ENCODE results near the gene SRSF1.
A peak's percentile ranks its signal among the peaks of the same experiment; 100 is the strongest.
"Not testable (repeated sequence)": the region's sequence is repeated elsewhere in the genome, so short reads cannot be mapped to it uniquely, and the experiment has no call there.

Gene SRSF1

DNA sequence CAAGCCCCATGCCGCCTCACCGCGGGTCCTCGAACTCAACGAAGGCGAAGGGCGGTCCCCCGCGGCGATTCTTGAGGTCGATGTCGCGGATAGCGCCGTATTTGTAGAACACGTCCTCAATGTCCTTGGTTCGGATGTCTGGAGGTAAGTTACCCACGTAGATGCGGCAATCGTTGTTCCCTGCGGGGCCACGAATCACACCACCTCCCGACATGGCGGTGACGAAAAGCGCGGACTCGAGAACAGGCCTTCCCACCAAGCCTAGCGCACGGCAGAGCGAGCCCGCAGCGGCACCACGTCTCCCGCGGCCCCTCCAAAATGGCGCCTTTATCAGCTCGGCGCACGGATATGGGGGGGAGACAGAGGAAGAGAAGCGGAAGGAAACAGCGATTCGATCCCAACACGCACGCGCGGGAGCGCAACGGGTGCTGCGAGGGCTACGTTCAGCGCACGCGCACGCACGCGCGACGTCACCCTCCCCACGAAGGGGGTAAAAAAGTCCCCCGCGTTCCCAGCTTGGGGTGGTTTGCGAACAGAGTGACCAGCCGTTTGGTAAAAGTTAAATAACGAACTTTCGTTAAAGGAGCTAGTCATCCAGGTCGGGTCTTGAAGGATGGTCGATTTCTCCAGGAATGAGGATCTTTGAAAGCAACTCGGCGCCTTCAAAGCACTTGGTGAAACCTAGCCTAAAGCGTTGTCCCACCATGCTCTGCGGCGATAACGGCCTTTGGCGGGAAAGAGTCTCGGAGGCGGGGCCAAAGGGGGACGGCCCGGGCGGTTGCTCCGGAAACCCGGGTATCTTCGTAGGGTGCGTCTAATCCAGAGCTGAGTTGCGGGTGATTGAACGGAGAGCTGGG, at the start of gene SRSF1:
SRSF1 (minus strand) TSS at position 323 of the 857 bp plus-strand sequence; CDS start at position 214, 109 bp downstream.
- peak; percentile 98 for DNase-seq

DNA sequence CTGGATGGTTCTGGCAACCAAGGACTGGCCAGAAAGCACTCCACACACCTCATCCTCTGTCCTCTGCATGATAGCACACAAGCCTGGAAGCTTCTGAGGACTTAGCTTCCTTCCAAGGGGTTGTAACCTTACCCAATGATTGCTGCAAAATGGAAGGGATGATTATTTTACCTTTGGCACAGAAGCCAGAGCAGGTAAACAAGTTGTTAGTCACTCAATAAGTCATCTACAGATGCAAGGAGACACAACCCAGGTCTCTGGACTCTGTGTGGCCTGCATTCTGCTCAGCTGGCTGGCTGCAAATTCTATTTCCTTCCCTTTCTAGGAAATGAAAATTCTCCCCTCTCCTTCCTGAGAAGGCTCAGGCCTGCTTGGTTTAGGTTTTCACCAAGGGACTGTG, 49.4 kb upstream of the SRSF1 start:
- no peak for DNase-seq

GRCh38 chr17:58054641-58055040, 47.6 kb upstream of the SRSF1 start:
- DNase-seq = no peak

GRCh38 chr17:58052945-58053715, 46.1 kb upstream of the SRSF1 start:
- no peak for DNase-seq

GRCh38 chr17:58052407-58052806, 45.4 kb upstream of the SRSF1 start:
- DNase-seq = no peak

- no peak for DNase-seq
Measured at GRCh38 chr17:58051468-58051867, 44.4 kb upstream of the SRSF1 start.

DNA sequence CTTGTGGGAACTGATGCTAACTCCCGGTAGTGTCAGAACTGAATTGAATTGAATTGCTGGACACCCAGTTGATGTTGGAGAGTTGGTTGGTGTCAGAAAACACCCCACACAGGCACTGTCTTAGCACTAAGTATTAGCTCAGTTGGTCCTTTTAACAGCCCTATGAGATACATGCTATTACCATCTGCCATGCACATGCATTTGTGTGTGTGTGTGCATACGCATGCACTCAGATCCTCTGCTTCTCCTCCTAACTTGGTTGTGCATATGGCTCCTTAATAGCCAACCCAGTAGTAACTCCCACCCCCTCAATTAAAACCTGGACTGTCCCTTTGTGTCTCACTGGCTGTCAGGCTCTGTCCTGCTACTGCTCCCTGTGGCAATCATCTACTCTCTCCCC, 43.9 kb upstream of the SRSF1 start:
- no peak for DNase-seq

GRCh38 chr17:58049533-58049932, 42.5 kb upstream of the SRSF1 start:
- DNase-seq = no peak

GRCh38 chr17:58047376-58048150, 40.5 kb upstream of the SRSF1 start:
- DNase-seq = no peak

- no peak for DNase-seq
Measured at GRCh38 chr17:58046239-58047094, 39.4 kb upstream of the SRSF1 start.

DNA sequence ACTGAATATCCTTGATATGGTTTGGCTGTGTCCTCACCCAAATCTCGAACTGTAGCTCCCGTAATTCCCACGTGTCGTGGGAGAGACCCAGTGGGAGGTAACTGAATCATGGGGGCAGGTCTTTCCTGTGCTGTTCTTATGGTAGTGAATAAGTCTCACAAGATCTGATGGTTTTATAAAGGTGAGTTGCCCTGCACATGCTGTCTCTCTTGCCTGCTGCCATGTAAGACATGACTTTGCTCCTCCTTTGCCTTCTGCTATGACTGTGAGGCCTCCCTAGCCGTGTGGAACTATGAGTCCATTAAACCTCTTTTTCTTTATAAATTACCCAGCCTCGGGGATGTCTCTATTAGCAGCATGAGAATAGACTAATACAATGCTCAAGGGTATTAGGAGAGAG, 37.2 kb upstream of the SRSF1 start:
- DNase-seq = not testable (repeated sequence)

DNA sequence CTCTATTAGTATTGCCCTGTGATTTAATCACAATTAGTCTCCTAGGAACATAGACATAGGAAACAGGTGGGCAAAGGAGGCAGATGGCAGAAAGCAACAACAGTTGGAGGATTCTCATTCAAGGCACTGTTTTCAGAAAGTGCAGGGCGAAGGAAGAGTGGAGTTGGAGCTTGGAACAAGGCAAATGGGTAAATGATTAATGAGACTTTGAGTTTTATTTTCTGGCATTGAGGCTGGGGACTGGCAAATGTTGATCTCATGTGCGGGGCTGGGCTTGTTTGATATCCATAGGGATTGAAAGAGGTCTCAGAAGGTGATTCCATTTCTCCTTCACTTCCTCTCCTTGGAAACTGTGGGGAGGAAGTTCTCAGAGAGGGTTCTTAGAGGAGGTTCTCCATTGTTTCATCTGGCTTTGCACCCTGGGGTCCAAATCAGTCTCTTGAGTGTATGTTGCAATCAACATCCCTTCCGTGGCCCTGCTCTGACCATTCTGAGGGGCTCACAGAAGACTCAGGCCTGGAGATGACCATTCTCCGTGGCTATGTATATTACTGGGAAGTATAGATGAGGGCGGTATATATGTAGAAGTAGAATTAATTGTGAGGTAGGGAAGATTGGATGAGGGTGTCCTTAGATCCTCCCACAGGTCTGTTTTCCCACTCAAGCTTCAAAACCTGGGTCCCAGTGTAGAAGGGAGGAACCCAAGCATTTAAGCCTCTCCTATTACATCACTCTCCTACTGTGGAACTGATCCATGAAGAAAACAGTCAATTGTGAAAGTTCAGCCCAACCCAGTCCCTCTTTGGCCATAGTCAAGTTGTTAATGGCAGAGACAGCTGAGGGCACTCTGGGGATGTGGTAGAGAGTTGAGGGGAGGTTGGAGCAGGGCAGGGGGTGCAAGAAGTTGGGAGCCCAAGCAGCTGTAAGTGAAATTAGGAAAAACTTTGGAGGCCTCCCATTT, 36.5 kb upstream of the SRSF1 start:
- DNase-seq = no peak

- DNase-seq = no peak
Measured at GRCh38 chr17:58041161-58041560, 34.1 kb upstream of the SRSF1 start.

- no peak for DNase-seq
Measured at GRCh38 chr17:58040386-58040785, 33.3 kb upstream of the SRSF1 start.

DNA sequence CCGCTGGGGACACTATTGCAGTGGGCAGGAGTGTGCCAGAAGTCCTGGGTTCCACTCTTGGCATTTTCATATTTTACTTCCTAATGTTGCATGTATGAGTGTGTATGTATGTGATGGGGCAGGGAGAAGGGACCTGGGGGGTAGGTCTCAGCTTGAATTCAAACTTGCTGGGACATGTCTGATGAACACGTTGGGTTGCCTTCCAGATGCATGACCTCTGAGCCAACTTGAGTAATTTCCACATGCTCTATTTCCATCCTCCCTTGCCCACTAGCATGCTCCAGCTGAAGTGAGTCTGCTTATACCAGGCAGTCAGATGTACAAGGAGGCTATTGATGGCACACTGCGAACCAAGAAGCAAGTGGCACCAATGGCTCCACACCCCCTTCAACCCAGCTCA, 32.9 kb upstream of the SRSF1 start:
- DNase-seq = no peak

DNA sequence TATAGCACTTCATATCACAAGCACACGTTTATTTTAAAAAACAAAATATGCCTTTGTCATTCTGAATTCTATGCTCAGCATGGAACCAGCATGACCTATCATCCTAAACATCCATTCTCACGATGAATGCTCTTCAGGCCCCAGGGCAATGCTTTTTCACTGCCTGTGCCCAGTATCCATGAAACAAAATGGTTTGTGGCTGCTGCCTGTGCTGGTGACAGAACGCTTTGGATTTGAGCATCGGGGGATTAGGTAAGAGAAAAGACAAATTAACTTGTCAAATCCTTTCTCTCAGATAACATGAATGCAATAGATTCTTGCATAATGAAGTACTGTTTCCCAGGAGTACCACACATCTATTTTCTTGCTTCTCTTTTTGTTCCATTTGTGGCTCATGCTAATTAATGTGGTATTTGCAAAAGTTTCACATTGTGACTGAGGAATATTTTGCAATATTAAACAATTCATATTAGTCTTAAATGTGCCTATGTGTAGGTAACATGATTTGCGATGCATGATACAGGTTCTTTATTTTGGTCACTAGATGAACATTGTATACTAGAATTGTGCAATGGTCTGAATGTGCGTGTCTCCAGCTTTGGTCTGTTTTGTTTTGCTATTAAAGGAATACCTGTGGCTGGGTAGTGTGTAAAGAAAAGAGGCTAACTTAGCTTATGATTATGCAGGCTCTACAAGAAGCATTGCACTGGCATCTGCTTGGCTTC, 25.8 kb upstream of the SRSF1 start:
- DNase-seq = no peak

GRCh38 chr17:58028578-58028977, 21.5 kb upstream of the SRSF1 start:
- no peak for DNase-seq

DNA sequence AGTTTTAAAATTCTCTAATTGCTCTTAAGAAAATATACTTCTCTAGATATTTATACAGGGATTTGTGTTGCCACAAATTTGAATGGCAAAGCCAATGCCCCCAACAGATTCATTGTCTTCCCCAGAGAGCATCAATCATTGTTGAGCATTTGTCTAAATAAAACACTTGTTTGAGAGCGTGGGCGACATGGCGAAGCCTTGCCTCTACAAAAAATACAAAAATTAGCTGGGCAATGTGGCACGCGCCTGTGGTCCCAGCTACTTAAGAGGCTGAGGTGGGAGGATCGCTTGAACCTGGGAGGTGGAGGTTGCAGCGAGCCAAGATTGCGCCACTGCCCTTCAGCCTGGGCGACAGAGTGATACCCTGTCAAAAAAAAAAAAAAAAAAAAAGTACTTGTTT, 13.4 kb upstream of the SRSF1 start:
- DNase-seq = no peak

- no peak for DNase-seq
Measured at GRCh38 chr17:58019521-58019920, 12.5 kb upstream of the SRSF1 start.

GRCh38 chr17:58019039-58019438, 12.0 kb upstream of the SRSF1 start:
- no peak for DNase-seq

Measured in NCI-H1092 (cell line).